Stimulated activated naive CD4-positive, alpha-beta T cell (primary cell): Measurements from ENCODE around the gene CEP131.

Experiments
- DNase-seq, 6 experiments: peaks; one replicate each; lab custom pipeline; 2025; lab: John Stamatoyannopoulos, UW

CEP131 gene

DNA sequence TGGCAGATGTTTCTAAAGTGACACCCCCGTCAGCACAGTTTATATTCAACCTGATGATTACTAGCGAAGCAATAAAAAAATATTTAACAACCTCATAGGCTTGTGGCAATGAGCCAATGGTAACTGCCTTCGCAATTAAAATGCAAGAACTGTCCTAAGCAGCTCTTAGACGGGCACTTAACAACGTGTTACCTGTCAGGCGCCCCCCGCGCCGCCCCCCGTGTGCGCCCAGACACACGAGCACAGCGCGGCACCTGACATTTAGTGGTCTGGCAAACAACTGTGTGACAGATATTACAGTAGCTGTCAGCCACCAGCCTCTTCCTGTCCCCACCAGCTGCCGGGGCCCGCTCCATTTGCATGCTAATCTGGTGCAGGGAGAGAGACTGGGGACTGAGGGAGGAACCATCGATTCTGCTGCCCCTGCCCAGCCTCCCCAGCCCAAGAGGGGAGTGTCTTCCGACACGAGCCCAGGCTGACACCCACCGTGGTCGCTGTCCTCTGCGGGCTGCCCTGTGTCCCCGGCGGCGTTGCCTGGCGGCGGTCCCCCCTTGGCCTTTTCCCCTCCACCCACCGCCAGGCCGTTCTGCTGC lies 29.0 kb upstream of the CEP131 start:
- no peak for DNase-seq

DNA sequence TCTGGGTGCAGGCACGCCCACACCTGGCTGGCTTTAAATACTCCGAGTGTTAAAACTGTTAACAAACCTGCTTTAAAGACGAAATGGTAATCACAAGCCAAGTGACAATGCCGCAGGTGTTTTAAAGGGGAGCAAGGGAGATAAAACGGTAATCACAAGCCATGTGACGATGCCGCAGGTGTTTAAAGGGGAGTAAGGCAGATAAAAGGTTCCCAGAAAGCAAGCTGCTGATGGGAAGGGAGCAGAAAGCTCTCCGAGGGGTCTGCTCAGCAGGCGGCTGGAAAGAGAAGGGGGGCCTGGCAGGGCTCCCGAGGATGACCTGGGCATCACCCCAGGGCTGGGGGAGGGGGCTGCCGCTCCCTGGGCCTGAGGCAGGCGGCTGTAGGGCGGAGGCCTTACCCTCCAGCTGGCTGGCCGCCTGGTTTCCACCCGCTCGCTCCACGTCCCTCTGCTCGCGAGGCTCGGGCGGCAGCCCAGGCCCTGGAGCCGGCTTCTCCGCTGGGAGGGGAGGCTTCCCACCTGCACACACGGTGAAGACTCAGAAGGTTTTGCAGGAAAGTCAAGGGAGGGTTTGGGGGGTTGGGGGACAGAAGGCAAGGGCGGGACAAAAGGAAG lies 28.4 kb upstream of the CEP131 start:
- DNase-seq: no peak

DNA sequence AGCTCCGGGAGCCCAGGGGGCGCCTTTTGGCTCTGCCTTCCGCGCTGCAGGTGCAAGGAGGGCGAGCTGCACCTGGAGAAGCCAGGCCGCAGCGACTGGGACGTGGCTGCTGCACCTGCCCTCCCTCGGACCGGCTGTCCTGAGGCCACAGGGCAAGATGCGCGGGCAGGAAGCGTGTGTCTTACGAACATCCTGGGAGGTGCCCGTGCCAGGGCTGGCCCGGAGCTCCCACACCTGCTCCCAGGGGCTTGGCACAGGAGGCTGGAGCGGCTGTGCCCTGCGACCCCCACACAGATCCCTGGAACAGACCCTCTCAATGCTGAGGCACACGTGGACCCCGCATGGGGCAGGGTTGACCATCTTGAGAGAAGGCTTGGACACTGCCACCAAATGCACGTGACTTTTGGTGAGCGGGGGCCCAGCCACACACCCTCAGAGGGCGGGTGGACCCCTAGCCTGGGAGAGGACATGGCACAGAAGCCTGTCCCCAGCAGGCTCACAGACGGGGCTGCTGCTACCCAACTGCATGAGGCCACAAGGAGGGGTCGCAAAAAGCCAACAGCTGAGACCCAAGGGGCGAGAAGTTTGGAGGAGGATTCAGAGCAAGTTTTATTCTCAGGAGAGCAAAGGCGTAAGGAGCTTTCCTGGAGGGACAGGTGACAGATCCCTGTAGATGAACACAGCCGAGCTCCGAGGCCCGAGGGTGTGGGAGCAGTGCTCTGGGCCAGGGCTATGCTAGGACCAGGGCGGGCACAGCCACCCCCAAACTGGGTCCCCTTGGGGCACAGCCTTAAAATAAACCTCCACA lies 27.7 kb upstream of the CEP131 start:
- no peak for DNase-seq

DNA sequence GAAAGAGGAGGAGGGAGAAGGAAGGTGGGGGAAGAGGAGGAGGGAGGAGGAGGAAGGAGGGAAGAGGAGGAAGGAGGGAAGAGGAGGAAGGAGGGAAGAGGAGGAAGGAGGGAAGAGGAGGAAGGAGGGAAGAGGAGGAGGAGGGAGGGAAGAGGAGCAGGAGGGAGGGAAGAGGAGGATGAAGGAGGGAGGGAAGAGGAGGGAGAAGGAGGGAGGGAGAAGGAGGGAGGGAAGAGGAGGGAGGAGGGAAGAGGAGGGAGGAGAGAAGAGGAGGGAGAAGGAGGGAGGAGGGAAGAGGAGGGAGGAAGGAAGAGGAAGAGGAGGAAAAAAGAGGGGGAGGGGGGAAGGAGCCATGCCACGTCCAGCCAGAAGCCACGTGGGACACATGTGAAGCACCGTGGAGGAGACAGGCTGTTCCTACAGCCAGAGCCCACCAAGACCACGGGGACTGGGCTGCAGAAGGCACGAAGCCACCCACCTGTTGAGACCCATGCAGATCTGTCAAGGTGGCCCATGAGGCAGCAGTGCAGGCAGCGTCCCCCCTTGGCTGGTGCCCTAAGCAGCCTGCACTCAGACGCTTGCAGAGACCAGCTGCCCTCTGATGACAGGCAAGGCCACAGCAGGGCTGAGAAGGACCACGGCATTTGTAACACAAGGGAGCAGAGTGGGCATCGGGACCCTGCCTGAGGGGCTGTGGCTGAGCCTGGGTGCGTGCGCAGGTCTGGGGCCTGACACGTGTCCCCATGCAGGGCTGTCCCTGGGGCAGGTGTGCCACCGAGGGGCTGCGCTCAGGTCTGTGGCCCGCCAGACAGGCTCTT lies 26.7 kb upstream of the CEP131 start:
- no peak for DNase-seq

DNA sequence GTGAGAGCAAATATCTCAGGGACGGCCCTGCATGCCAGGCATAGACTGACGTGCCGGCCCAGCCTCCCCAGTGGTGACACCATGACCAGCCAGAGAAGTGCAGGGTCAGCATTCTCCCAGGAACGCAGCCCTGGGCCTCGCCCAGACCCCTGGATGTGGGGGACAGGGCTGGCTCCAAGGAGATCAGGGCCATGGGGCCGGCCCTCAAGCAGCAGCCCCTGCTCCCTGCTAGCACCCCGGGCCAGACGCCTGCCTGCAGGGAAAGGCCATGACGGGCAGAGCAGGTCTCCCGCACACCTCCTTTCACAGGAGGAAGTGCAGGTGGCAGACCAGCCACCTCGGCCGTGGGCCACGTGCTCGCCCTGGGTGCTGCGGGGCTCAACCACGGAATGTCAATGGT lies 25.9 kb upstream of the CEP131 start:
- DNase-seq: no peak

DNA sequence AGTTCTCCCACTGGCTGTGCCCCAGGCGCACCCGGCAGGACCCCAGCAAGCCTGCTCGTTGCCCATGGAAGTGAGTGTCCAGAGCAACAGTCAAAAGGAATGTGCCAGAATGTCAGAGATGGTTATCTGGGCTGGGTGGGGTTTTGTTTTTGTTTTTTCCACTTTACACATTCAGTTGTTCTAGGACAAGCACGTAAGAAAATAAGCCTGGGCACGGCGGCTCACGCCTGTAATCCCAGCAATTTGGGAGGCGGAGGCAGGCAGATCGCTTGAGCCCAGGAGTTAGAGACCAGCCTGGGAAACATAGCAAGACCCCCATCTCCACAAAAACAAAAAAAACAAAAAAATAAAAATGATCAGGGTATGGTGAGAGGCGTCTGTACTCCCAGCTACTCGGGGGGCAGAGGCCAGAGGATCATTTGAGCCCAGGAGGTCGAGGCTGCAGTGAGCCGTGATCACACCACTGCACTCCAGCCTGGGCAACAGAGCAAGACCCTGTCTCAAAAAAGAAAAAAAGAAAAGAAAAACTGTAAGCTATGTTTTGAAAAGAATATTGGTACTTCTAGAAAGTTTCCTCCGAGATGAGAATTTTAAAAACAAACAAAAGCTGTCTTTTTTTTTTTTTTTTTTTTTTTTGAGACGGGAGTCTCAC lies 24.7 kb upstream of the CEP131 start:
- DNase-seq: no peak

DNA sequence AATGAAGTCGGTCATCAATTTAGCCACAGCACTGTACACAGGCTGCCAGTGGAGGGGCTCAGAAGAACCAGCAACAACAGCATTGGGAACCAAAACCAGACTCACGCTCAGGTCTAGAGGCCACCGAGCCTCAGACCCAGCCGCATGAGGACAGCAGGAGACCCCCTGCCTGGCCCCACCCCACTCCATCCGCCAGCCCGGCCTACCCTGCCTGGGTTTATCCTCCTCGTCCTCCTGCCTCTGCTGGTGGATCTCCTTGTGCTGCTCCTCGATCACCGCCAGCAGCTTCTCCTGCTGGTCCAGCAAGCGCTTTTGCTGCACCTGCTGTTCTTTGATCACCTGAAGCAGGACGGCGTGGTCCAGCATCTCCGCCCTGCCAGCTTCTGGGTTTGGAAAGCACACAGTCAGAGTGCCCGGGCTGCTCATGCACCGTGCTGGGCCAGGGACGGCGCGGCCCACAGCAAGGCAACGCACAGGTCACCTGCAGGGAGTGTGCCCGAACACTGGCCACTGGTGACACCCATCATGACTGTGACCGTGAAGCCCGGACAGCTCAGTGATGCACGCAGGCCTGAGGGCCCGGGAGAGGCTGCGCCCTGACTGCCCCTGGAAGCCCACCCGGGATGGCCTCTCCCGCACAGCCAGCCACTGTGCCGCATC lies 24.0 kb upstream of the CEP131 start:
- no peak for DNase-seq

DNA sequence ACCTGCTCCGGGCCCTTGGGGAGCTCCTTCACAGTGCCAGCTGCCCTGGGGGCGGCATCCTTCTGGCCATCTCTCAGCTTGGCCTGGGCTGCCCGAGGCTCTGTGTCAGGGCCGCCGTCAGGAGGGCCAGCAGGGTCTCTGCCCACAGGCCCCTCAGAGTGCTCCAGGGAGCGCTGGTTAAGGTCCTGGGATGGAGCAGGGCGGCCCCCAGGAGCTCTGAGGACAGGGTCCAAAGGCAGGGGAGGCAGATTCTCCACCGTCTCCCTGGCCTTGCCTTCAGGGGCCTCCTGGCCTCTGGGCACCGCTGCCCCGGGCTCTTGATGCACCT lies 23.5 kb upstream of the CEP131 start:
- DNase-seq: no peak

DNA sequence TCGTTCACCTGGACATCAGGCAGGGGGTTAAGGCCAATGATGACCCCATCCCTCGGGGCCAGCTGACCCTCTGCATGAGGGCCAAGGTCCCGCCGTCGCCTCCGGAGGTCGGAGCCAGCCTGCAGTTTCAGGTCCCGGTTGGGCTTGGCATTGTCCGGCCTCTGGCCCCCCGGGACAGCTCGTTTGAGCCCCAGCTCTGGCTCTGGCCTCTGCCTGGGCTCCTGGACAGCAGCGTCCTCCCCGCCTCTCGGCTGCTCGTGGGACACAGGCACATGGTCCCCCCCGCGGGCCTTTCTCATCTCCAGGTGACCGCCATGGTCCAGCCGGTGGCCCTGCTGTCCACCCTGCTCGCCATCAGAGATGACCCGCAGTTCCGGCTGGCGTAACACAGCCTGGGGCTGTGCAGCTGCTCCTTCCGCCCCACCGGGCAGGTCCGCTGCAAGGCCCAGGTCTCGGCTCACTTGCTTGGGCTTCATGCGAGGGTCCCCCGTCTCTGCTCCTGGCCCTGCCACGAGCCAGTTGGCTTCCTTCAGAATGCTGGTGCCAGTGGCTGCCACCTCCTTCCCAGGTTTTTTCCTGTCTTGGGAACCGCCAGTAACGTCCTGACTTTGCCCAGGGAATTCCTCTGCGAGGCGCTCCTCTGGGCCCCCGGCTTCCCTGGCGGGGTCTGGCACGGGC lies 23.0 kb upstream of the CEP131 start:
- no peak for DNase-seq

DNA sequence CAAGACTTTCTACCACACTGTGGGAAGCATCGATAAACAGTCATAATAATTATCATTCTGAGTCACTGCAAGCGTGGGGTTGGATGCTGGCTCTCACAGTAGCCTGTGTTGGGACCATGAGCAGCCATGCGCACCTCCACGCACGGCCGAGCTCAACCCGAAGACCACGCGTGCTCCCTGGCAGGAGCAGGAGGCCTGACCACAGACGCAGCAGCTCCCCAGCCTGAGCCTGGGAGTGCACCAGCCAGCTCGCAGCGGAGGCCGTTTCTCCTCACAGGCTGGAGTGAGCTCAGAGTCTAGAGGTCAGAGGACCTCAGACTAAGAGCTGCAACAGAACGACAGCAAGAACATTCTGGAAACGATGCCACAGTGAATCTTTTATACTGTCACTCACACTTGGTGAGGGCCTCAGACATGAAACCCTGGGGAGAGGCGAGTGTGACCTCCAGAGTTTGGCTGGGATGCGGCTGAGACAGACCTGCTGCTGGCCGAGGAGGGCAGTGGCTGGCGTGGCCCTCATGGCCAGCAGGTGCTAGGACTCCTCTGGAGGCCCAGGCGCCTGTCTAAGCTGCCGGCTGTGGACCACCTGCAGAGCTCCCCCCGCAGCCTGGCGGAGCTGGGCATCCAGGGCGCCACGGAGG lies 22.4 kb upstream of the CEP131 start:
- no peak for DNase-seq

DNA sequence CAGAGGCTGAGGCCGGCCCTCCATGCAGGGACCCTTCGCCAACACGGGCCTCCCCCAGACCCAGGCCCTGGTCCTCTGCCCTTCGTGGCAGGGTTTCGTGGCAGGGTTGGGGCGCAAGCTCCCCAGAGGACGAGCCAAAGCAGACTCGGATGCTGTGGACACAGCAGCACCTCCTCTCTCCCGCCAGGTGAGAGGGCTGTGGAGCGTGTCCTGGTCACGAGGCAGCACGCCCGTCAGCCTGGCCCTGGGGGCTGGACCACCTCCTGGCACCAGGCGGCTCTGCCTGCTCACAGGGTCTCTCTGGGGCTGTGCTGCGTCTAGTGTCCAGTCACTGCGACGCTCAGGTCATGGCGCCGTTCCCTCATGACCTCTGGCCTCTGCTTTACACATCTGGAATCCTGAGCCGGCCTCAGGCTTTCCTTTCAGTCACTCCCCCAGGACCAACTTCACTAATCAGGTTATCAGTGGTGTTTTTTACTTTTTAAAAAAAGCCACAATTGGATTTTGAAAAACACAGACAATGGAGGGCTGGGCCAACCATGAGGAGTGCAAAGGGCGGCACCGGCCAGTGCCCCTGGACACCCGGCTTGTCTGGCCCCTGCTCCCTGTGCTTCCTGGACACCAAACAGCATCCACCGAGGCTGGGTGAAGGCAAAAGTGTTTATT lies 21.7 kb upstream of the CEP131 start:
- no peak for DNase-seq

DNA sequence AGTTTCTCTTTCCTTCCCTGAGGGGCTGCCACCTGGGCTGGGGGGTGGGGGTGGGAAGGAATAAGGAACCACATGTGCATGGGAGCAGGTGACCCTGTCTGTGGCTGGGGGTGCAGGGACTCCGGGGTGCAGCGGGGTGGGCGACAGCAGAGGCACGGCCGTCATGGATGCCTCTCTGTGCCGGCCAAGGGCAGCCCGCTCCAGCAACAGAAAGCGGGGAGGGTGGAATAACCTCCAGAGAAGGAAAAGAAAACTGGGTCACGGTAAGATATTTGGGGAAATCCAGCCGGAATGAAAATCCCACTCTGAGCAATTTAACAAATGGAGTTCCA lies 20.5 kb upstream of the CEP131 start:
- no peak for DNase-seq

DNA sequence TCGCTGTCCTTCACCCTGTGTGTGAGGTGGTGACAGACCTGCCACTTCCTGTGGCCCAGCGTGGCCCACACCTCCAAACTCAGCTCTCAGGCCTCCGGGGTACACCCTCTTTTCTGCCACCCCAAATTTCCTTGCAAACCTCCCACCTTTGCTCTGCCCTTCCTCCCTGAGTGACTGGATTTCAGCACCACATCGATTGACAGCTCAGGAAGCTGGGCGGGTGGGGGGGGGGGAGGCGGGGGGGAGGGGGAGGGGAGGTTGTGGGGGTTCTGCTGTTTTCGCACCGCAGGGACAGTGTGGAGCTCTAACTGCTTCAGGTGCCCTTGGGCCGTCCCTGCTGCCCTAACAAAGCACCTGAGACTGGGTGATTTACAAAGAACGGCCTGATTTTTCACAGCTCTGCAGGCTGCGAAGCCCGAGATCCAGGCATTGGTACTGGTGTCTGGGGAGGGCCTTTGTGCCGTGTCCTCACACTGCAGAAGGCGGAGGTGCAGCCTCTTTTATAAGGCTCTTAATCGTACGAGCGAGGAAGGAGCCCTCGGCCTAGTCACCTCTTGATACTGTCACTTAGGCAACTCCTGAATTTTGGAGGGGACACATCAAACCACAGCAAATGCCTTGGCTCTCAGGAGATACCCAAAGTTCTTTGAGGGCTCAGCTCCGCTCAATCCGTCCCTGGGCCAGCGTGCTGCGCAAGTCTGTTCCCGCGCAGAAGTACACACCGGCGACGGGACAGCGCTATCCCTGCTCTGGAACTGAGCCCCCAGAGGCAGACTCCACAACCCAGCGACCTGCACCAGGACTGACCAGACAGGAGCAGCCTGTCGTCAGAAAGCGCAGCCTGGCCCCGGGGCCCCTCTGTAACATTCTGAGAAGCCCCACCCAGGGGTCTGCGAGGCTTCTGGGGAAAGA lies 19.9 kb upstream of the CEP131 start:
- DNase-seq: no peak

DNA sequence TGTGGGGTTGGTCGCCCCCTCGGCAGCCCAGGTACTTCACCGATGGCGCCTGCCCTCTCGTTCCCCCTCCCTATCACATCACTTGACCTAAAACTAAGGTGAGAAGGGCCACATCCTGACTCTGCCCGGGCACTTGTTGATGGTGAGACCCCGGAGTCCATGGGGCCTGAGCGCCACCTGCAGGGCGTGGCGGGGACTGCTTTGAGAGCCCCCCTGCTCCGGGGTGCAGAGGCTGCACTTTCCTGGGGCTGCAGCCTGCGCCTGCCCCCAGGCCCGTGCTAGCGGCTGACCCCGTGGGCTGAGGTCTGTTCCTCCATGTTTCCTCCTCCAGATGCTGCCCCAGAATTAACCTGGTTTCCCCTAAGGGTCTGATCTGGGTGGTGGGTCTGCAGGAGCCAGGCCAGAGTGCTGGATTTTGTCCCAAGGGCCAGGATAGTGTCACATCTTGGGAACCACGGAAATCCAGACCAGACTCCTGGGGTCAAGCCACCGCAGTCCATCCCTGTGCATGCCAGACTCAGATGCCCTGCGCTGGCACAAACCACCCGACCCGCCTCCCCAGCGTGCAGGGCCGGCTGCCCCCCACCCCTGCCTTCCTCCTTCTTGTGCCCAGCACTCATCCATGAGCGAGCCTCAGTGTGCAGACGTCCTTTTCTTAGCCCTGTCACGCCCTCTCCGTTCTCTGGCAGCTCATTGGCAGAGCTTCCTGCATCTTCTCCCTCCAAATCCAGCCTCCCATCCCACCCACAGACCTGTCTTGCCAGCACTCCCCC lies 19.1 kb upstream of the CEP131 start:
- peak; percentile 33 to 61 (median 49) for DNase-seq

DNA sequence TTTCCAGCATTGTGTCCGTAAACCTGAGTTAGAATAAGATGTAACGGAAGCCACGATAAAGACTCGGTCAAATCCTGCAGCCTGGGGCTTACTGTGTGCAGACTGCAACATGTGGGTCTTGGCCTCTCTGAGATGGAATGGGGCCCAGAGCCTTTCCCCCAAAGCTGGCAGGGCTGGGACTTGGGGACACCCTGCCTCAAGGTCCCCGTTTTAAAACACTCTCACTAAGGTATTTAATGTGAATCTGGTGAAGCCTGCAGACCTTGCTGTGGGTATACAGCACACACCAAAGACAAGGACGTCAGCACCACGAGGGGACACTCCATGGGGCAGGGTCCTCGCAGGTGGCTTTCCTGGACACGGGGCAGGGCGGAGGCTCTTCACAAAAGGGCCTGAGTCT lies 18.4 kb upstream of the CEP131 start:
- no peak for DNase-seq

DNA sequence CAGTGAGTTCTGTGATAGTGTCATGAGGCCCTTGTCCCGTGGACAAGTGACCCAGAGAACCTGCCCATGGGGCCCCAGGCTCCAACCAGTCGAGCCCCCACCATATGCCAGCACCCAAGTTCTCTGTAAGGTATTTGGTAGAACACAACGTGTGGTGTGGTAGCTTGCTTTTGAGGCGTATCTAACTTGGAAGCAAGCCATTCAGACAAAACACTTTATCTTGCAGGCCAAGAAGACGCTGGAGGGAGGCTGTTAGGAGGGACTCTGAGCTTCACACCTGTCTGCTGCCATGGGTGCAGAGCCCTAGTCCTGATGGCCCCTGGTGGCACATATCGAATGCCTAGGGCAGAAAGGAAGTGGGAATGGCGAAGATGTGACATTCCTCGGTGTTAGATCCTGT lies 18.0 kb upstream of the CEP131 start:
- DNase-seq: no peak

DNA sequence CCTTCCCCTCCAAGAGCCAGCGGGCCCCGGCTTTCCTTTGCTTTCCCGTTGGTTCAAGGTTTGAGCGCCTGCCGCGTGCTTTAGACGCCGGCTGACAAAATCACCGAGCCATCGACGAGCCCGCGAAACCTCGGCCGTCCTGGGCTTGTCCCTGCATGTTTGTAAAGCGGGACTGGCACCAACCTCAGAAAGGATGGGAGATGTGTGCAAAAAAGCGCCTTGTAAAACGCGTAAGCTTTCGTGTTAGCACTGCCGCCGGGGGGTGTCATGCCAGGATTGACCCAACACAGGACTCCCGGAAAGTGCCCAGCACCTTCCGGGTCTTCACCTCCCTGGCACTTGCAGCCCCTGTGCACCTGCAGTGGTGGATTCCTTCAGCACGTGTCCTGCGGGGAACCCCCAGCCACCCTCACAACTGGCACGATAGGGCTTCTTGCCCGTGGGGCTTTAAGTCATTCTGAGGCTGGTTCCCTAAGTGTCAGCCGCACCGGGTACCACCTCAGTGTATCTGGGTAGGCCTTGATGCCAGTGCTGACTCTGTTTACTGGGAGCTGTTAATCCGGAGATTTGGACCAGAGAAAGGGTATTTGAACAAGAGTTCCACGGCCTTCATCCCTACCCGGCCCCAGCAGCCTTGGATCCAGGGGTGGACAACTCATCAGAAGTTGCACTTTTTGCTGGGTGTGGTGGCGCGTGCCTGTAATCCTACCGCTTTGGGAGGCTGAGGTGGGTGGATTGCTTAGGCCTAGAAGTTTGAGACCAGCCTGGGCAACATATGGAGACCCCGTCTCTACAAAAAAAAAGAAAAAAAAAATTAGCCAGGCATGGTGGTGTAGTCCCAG lies 17.2 kb upstream of the CEP131 start:
- peak in 3 of 6 experiments; percentile 13 to 26 (median 21) for DNase-seq
